ENCODE measurements around the gene CASP6.
A peak's percentile ranks its signal among the peaks of the same experiment; 100 is the strongest.

CASP6 gene

GRCh38 chr4:109665783-109666485 lies 37.3 kb downstream of the CASP6 start:
- DNase-seq: no peak

- DNase-seq: no peak
These were observed 40.5 kb downstream of the CASP6 start for GRCh38 chr4:109662771-109663170.

GRCh38 chr4:109662116-109662515 lies 41.1 kb downstream of the CASP6 start:
- DNase-seq: no peak

GRCh38 chr4:109658871-109659410 lies 44.3 kb downstream of the CASP6 start:
- no peak for DNase-seq

GRCh38 chr4:109657854-109658418 lies 45.3 kb downstream of the CASP6 start:
- DNase-seq: no peak

- no peak for DNase-seq
These were observed 47.8 kb downstream of the CASP6 start for GRCh38 chr4:109655396-109655795.

GRCh38 chr4:109649872-109650271 lies 53.4 kb downstream of the CASP6 start:
- DNase-seq: no peak

GRCh38 chr4:109648997-109649575 lies 54.2 kb downstream of the CASP6 start:
- peak; percentile 35 for DNase-seq

- DNase-seq: peak; percentile 82
These were observed 54.8 kb downstream of the CASP6 start for GRCh38 chr4:109648266-109648996.

- no peak for DNase-seq
These were observed 57.2 kb downstream of the CASP6 start for GRCh38 chr4:109645874-109646710.

GRCh38 chr4:109640644-109641043 lies 62.6 kb downstream of the CASP6 start:
- DNase-seq: no peak

All from central memory CD4-positive, alpha-beta T cell (primary cell).